ENCODE measurements around the gene COPS3. TPM values are rescaled to one million over a fixed set of nuclear protein-coding genes. Genes with fewer than 3 reads are reported as not detected.

The COPS3 gene
- total RNA-seq, 4 donors from 2014 or later = 21.4 to 36.3 (median 29.4) TPM

DNA sequence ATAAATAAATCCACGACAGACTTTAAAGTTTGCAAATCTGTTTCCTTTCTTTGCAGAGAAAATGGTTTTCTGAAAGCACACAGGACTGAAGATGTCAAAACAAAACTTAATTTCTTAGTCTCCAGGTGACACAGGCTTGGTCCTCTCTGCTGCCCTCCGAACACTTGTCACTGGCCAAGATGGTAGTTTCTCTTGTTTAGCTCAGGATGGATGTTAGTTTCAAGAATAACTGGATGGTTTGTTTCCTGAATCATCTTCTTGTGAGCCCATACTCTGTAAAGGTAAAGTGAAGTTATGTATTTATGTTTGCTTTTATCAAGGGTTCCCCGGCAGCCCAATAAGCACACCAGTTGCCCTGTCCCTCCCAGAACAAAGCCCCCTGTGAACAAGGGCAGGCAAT, 34.2 kb downstream of the COPS3 start:
- H3K9me3 ChIP-seq = no peaks in the 10 kb centered on the region
- H3K36me3 ChIP-seq = peaks cover 0 to 68% (median 0%) of the 10 kb centered on the region in 3 donors
- H3K27ac ChIP-seq = no peak overlapping the region
- no peak overlapping the region for H3K4me3 ChIP-seq
- no peak for TF ChIP-seq POLR2A (IDR thresholded peaks at IDR 0.05)
- TF ChIP-seq, protein P1, sequence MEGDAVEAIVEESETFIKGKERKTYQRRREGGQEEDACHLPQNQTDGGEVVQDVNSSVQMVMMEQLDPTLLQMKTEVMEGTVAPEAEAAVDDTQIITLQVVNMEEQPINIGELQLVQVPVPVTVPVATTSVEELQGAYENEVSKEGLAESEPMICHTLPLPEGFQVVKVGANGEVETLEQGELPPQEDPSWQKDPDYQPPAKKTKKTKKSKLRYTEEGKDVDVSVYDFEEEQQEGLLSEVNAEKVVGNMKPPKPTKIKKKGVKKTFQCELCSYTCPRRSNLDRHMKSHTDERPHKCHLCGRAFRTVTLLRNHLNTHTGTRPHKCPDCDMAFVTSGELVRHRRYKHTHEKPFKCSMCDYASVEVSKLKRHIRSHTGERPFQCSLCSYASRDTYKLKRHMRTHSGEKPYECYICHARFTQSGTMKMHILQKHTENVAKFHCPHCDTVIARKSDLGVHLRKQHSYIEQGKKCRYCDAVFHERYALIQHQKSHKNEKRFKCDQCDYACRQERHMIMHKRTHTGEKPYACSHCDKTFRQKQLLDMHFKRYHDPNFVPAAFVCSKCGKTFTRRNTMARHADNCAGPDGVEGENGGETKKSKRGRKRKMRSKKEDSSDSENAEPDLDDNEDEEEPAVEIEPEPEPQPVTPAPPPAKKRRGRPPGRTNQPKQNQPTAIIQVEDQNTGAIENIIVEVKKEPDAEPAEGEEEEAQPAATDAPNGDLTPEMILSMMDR (IDR thresholded peaks at IDR 0.05) = no peak
- peak in 1 of 3 donors; percentile 10 for DNase-seq
- no peaks in the 10 kb centered on the region for H3K4me1 ChIP-seq
- H3K27me3 ChIP-seq = no peaks in the 10 kb centered on the region

DNA sequence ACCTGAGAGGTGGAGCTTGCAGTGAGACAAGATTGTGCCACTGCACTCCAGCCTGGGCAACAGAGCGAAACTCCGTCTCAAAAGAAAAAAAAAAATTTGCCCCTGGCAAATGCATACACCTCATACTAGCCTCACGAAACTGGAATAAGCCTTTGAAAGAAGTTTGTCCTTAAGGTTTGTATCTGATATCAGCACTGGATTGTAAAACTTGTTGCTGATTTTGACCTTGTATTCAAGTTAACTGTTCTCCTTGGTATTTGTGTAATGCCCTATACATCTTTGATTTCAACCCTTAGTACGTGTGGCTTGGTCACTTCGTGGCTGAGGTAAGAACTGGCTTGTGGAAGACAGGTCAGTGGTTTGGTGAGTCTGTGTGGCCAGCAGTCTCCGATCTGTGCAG, 37.9 kb downstream of the COPS3 start:
- no peak for TF ChIP-seq POLR2A (IDR thresholded peaks at IDR 0.05)
- TF ChIP-seq, protein P1 (IDR thresholded peaks at IDR 0.05) = no peak
- Histone ChIP-seq H3K36me3 (peaks cover 0 to 31% (median 0%) of the 10 kb centered on the region in 3 donors), H3K9me3 (no peaks in the 10 kb centered on the region), H3K4me3 (no peak overlapping the region), H3K4me1 (peaks cover 0 to 5% (median 0%) of the 10 kb centered on the region in 4 donors), H3K27me3 (no peaks in the 10 kb centered on the region), H3K27ac (no peak overlapping the region)
- DNase-seq = peak in 2 of 3 donors; percentile 4 to 8

DNA sequence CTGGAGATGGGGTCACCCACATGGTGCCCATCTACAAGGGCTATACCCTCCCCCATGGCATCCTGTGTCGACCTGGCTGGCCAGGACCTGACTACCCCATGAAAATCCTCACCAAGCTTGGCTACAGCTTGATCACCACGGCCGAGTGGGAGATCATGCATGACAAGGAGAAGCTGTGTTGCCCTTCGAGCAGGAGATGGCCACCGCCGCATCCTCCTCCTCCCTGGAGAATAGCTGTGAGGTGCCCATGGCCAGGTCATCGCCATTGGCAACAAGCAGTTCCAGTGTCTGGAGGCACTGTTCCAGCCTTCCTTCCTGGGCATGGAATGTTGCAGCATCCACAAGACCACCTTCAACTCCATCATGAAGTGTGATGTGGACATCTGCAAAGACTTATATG, 38.8 kb downstream of the COPS3 start:
- DNase-seq = peak in 2 of 3 donors; percentile 19 to 22
- Histone ChIP-seq H3K4me1 (peaks cover 0 to 9% (median 0%) of the 10 kb centered on the region in 4 donors), H3K4me3 (no peak overlapping the region), H3K36me3 (peaks cover 0 to 22% (median 0%) of the 10 kb centered on the region in 3 donors), H3K27me3 (no peaks in the 10 kb centered on the region), H3K9me3 (no peaks in the 10 kb centered on the region), H3K27ac (no peak overlapping the region)
- TF ChIP-seq, protein P1 (IDR thresholded peaks at IDR 0.05) = no peak
- no peak for TF ChIP-seq POLR2A (IDR thresholded peaks at IDR 0.05)

DNA sequence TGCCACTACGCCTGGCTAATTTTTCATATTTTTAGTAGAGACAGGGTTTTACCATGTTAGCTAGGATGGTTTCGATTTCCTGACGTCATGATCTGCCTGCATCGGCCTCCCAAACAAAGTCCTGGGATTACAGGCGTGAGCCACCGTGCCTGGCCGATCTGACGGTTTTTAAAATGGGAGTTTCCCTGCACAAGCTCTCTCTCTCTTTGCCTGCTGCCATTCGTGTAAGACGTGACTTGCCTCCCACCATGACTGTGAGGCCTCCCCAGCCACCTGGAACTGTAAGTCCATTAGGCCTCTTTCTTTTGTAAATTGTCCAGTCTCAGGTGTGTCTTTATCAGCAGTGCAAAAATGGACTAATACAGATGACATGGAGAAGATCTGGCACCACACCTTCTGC, 39.4 kb downstream of the COPS3 start:
- DNase-seq = peak in 2 of 3 donors; percentile 13 to 26
- Histone ChIP-seq H3K27ac (no peak overlapping the region), H3K36me3 (peaks cover 0 to 16% (median 0%) of the 10 kb centered on the region in 3 donors), H3K4me3 (no peak overlapping the region), H3K27me3 (no peaks in the 10 kb centered on the region), H3K4me1 (peaks cover 0 to 9% (median 0%) of the 10 kb centered on the region in 4 donors), H3K9me3 (no peaks in the 10 kb centered on the region)
- TF ChIP-seq, protein P1 (IDR thresholded peaks at IDR 0.05) = no peak
- TF ChIP-seq POLR2A (IDR thresholded peaks at IDR 0.05) = no peak

DNA sequence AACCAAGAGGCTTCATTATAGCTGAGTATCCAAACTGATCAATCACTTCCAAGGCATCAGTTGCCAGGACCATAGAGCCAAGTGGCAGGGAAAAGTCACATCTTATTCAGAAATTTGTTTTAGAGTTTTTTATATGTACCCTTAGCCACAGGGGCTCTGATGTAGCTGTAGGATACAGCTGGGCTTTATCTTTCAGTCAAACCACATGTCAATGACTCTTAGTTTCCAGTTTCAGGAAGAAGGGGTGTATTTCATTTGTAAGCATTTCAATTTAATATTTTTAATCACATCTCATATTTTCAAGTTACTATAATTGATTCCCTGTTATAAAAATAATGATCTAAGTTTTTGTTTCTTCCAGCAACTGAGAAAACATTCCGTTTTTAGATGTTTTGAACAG, 41.2 kb downstream of the COPS3 start:
- TF ChIP-seq, protein P1 (IDR thresholded peaks at IDR 0.05) = no peak
- no peak for TF ChIP-seq POLR2A (IDR thresholded peaks at IDR 0.05)
- Histone ChIP-seq H3K4me3 (no peak overlapping the region), H3K27me3 (no peaks in the 10 kb centered on the region), H3K36me3 (no peaks in the 10 kb centered on the region), H3K9me3 (no peaks in the 10 kb centered on the region), H3K27ac (no peak overlapping the region), H3K4me1 (peaks cover 0 to 20% (median 2%) of the 10 kb centered on the region in 4 donors)
- no peak for DNase-seq

Data from Peyer's patch (tissue), 4 donors.